Gastroesophageal sphincter (tissue), 3 donors: ENCODE results near the gene NFKB1.

Experiments
- EP300 ChIP-seq: sonication (generic); formaldehyde crosslinking; IDR thresholded peaks from one replicate; pipeline ENCODE4 v1.6.1; 2017; ENCODE audit warnings: antibody characterized with exemption, mild to moderate bottlenecking
- POLR2AphosphoS5 ChIP-seq: sonication (generic); formaldehyde crosslinking; IDR thresholded peaks from one replicate; pipeline ENCODE4 v1.6.1; 2017; ENCODE audit warnings: antibody characterized with exemption
- TF ChIP-seq, protein P1 (sequence below), 4 experiments: fragments of 200-600 bp in 2 of 4; fragments of 450-650 bp in 2 of 4; sonication (generic) in 1 of 4; IDR thresholded peaks; one replicate each; pipeline ENCODE4 v1.5.1; 2017 to 2019; ENCODE audit warnings: antibody characterized with exemption in 4 of 4, mild to moderate bottlenecking in 2 of 4, moderate library complexity in 2 of 4

GRCh38 chr4:102566426-102566825 is 65.3 kb downstream of the NFKB1 start:
- TF ChIP-seq, protein P1, sequence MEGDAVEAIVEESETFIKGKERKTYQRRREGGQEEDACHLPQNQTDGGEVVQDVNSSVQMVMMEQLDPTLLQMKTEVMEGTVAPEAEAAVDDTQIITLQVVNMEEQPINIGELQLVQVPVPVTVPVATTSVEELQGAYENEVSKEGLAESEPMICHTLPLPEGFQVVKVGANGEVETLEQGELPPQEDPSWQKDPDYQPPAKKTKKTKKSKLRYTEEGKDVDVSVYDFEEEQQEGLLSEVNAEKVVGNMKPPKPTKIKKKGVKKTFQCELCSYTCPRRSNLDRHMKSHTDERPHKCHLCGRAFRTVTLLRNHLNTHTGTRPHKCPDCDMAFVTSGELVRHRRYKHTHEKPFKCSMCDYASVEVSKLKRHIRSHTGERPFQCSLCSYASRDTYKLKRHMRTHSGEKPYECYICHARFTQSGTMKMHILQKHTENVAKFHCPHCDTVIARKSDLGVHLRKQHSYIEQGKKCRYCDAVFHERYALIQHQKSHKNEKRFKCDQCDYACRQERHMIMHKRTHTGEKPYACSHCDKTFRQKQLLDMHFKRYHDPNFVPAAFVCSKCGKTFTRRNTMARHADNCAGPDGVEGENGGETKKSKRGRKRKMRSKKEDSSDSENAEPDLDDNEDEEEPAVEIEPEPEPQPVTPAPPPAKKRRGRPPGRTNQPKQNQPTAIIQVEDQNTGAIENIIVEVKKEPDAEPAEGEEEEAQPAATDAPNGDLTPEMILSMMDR (IDR thresholded peaks at IDR 0.05): no peak
- TF ChIP-seq POLR2AphosphoS5: no peak
- TF ChIP-seq EP300: no peak
